ENCODE results near the gene ZNF182. TPM values are rescaled to one million over a fixed set of nuclear protein-coding genes. Genes with fewer than 3 reads are reported as not detected.
"Not testable (repeated sequence)": the region's sequence is repeated elsewhere in the genome, so short reads cannot be mapped to it uniquely, and the experiment has no call there.

Gene ZNF182
- total and polyA plus RNA-seq, 3 donors from 2014 or later = 3.2 to 6.1 (median 5.8) TPM

DNA sequence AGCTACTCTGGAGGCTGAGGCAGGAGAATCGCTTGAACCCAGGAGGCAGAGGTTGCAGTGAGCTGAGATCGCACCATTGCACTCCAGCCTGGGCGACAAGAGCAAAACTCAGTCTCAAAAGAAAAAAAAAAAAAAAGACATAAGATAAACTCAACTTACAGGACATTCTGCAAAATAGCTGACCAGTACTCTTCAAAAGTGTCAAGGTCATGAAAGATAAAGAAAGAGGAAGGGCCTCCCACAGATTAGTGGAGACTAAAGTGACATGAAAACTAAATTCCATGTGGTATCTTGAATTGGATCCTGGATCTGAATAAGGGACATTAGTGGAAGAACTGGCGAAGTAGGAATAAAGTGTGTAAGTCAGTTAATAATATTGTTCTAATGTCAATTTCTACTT, 63.3 kb downstream of the ZNF182 start:
- H3K27me3 ChIP-seq = no peaks in the 10 kb centered on the region
- 79 to 100% methylated on average over 4 of the region's 4 CpGs for WGBS, 2 donors

DNA sequence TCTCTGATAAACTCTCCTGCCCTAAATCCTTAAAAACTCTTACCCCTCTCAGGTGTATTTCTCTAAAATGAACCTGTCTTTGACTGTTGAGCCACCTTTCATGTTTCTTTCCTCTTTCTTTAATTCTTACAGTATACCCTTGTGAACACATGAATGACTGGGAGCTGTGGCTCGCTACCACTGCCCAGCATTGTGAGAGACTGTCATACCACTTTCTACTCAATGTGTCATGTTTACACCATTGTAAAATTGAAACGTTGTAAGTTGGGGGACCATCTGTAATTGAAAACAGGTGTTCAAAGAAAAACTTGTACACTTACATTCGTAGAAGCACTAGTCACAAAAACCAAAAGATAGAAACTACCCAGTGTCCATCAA, 66.9 kb downstream of the ZNF182 start:
- H3K27me3 ChIP-seq = no peaks in the 10 kb centered on the region
- WGBS, 2 donors = 53 to 56% methylated on average over 3 of the region's 3 CpGs
- no peak overlapping the region for H3K27ac ChIP-seq
- intact Hi-C loops (cut with DNase I; ENCODE audit: low total_unique reads) = no loop called here
- no peaks in the 10 kb centered on the region for H3K4me1 ChIP-seq
- H3K4me3 ChIP-seq = no peak overlapping the region
- H3K36me3 ChIP-seq (ENCODE audit: low read depth, missing control alignments) = no peaks in the 10 kb centered on the region
- DNase-seq = no peak
- H3K9me3 ChIP-seq = no peaks in the 10 kb centered on the region
- TF ChIP-seq POLR2A (IDR thresholded peaks at IDR 0.05) (no peak), CTCF (IDR thresholded peaks at IDR 0.05) (no peak)

More for the DNA sequence above, 63.3 kb downstream of the ZNF182 start:
- H3K4me1 ChIP-seq = no peaks in the 10 kb centered on the region
- no peak for TF ChIP-seq CTCF (IDR thresholded peaks at IDR 0.05)
- no peak for TF ChIP-seq POLR2A (IDR thresholded peaks at IDR 0.05)
- no peaks in the 10 kb centered on the region for H3K36me3 ChIP-seq (ENCODE audit: low read depth, missing control alignments)
- no peak for DNase-seq
- no peaks in the 10 kb centered on the region for H3K9me3 ChIP-seq
- H3K4me3 ChIP-seq = no peak overlapping the region
- no peak overlapping the region for H3K27ac ChIP-seq
- intact Hi-C loops (cut with DNase I; ENCODE audit: low total_unique reads) = no loop called here

GRCh38 chrX:47936224-47936939, 67.4 kb downstream of the ZNF182 start:
- TF ChIP-seq POLR2A (IDR thresholded peaks at IDR 0.05) (no peak), CTCF (IDR thresholded peaks at IDR 0.05) (no peak)
- Histone ChIP-seq H3K9me3 (no peaks in the 10 kb centered on the region), H3K4me3 (no peak overlapping the region), H3K27ac (no peak overlapping the region), H3K36me3 (ENCODE audit: low read depth, missing control alignments) (no peaks in the 10 kb centered on the region), H3K4me1 (no peaks in the 10 kb centered on the region), H3K27me3 (no peaks in the 10 kb centered on the region)
- WGBS, 2 donors = 1 to 9% methylated on average over 9 to 15 of the region's 15 CpGs
- no peak for DNase-seq
- intact Hi-C loops (cut with DNase I; ENCODE audit: low total_unique reads) = no loop called here

GRCh38 chrX:47933946-47934345, 69.8 kb downstream of the ZNF182 start:
- no peaks in the 10 kb centered on the region for H3K27me3 ChIP-seq
- no peak overlapping the region for H3K27ac ChIP-seq
- no peaks in the 10 kb centered on the region for H3K36me3 ChIP-seq (ENCODE audit: low read depth, missing control alignments)
- WGBS, 2 donors = 62 to 69% methylated on average over 5 of the region's 5 CpGs
- no peaks in the 10 kb centered on the region for H3K9me3 ChIP-seq
- DNase-seq = no peak
- TF ChIP-seq CTCF (IDR thresholded peaks at IDR 0.05) = no peak
- no peaks in the 10 kb centered on the region for H3K4me1 ChIP-seq
- intact Hi-C loops (cut with DNase I; ENCODE audit: low total_unique reads) = no loop called here
- no peak overlapping the region for H3K4me3 ChIP-seq

DNA sequence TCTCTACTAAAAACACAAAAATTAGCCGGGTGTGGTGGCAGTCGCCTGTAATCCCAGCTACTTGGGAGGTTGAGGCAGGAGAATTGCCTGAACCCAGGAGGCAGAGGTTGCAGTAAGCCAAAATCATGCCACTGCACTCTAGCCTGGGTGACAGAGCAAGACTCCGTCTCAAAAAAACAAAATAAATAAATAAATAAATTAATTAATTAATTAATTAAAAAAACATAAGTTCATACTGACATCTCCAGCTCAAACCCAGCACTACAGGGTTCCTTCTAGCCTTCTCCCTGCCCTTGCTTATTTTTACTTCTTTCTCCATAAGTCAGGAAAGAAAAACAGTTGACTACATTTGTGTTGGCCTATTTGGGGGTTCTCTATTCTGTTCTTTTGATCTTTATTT, 71.8 kb downstream of the ZNF182 start:
- DNase-seq; H3K36me3 ChIP-seq (ENCODE audit: low read depth, missing control alignments); H3K27me3 ChIP-seq; H3K9me3 ChIP-seq; intact Hi-C loops (cut with DNase I; ENCODE audit: low total_unique reads); H3K4me1 ChIP-seq; H3K27ac ChIP-seq; H3K4me3 ChIP-seq: not testable (repeated sequence)
- WGBS, 2 donors = 71 to 95% methylated on average over 2 to 3 of the region's 3 CpGs
